ENCODE results near the gene FLT3.

DNA sequence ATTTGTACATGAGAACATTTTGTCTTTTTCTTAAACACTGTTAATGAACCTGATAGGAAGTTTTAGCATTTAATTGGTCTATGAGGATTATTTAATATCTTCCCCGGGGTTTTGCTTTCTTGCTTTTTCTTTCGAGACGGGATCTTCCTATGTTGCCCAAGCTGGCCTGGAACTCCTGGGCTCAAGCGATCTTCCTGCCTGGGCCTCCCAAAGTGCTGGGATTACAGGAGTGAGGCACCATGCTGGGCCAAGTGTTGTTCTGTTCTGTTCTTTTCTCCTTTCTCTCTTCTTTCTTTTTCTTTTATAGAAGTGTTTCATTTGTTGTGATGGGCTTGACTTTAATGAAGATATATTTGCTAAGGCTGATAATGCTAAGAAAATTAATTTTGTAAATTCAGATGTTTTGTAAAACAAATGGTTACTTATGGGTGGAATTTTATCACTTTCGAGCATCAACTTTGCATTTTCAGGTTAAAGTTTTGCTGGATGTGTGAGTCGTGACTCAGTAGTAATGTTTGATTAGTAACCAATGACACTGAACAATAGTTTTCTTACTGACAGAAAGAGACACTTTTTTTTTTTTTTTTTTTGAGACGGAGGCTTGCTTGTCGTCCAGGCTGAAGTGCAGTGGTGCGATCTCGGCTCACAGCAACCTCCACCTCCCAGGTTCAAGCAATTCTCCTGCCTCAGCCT lies 40.2 kb upstream of the FLT3 start:
- TF ChIP-seq, protein P1, sequence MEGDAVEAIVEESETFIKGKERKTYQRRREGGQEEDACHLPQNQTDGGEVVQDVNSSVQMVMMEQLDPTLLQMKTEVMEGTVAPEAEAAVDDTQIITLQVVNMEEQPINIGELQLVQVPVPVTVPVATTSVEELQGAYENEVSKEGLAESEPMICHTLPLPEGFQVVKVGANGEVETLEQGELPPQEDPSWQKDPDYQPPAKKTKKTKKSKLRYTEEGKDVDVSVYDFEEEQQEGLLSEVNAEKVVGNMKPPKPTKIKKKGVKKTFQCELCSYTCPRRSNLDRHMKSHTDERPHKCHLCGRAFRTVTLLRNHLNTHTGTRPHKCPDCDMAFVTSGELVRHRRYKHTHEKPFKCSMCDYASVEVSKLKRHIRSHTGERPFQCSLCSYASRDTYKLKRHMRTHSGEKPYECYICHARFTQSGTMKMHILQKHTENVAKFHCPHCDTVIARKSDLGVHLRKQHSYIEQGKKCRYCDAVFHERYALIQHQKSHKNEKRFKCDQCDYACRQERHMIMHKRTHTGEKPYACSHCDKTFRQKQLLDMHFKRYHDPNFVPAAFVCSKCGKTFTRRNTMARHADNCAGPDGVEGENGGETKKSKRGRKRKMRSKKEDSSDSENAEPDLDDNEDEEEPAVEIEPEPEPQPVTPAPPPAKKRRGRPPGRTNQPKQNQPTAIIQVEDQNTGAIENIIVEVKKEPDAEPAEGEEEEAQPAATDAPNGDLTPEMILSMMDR (IDR thresholded peaks at IDR 0.05; ENCODE audit: low read depth, low read length), result no peak
- TF ChIP-seq EZH2phosphoT487 (IDR thresholded peaks at IDR 0.05; ENCODE audit: low read depth), result no peak

Measured in OCI-LY3 (cell line).